Measurements from ENCODE around the gene HDAC4. TPM values are rescaled to one million over a fixed set of nuclear protein-coding genes. Genes with fewer than 3 reads are reported as not detected.
A peak's percentile ranks its signal among the peaks of the same experiment; 100 is the strongest.

HDAC4 gene
- total RNA-seq, 1 experiment from 2014 or later, result 44.4 TPM

- Mint-ChIP-seq H3K36me3 (peaks cover 13% of the 10 kb centered on the region), H3K4me3 (no peak overlapping the region), H3K27ac (no peak overlapping the region), H3K4me1 (no peaks in the 10 kb centered on the region), H3K9me3 (no peaks in the 10 kb centered on the region), H3K27me3 (ENCODE audit: low read depth) (no peaks in the 10 kb centered on the region)
- DNase-seq (ENCODE audit: low spot score), result no peak
- TF ChIP-seq IRF2 (CRISPR knock-in tag; IDR thresholded peaks at IDR 0.05; ENCODE audit: borderline replicate concordance, low read depth) (no peak), NR1H2 (CRISPR knock-in tag; IDR thresholded peaks at IDR 0.05) (no peak), NFATC4 (CRISPR knock-in tag; IDR thresholded peaks at IDR 0.05) (no peak), ESRRA (CRISPR knock-in tag; IDR thresholded peaks at IDR 0.05; ENCODE audit: borderline replicate concordance) (no peak), SMAD3 (CRISPR knock-in tag; IDR thresholded peaks at IDR 0.05; ENCODE audit: borderline replicate concordance) (no peak)
- ChIA-PET POLR2A (no interaction called here), CTCF (no interaction called here)
- ATAC-seq, result no peak
Observed at GRCh38 chr2:239147376-239147775, 253.4 kb downstream of the HDAC4 start.

- H3K4me1 Mint-ChIP-seq, result no peaks in the 10 kb centered on the region
- no peak for DNase-seq (ENCODE audit: low spot score)
- H3K9me3 Mint-ChIP-seq, result no peaks in the 10 kb centered on the region
- POLR2A ChIA-PET, result no interaction called here
- no peak overlapping the region for H3K27ac Mint-ChIP-seq
- no peaks in the 10 kb centered on the region for H3K27me3 Mint-ChIP-seq (ENCODE audit: low read depth)
- no peak for ATAC-seq
- TF ChIP-seq ZMAT4 (CRISPR knock-in tag; IDR thresholded peaks at IDR 0.05) (no peak), ZNF121 (CRISPR knock-in tag; IDR thresholded peaks at IDR 0.05) (no peak), EMX1 (CRISPR knock-in tag; IDR thresholded peaks at IDR 0.05) (no peak), TEAD1 (CRISPR knock-in tag; IDR thresholded peaks at IDR 0.05) (no peak)
- no peak overlapping the region for H3K4me3 Mint-ChIP-seq
- peaks cover 8% of the 10 kb centered on the region for H3K36me3 Mint-ChIP-seq
- CTCF ChIA-PET, result no interaction called here
Observed at GRCh38 chr2:239146741-239147181, 254.1 kb downstream of the HDAC4 start.

GRCh38 chr2:239146011-239146641 lies 254.7 kb downstream of the HDAC4 start:
- ChIA-PET POLR2A (no interaction called here), CTCF (no interaction called here)
- ATAC-seq, result no peak
- no peaks in the 10 kb centered on the region for H3K9me3 Mint-ChIP-seq
- no peak overlapping the region for H3K4me3 Mint-ChIP-seq
- H3K4me1 Mint-ChIP-seq, result no peaks in the 10 kb centered on the region
- peaks cover 8% of the 10 kb centered on the region for H3K36me3 Mint-ChIP-seq
- 0 out of 2 replicates have a peak overlapping the region, but pooled peaks have one; percentile 41 for H3K27ac Mint-ChIP-seq
- TF ChIP-seq CTCF (IDR thresholded peaks at IDR 0.05) (no peak), ZNF219 (CRISPR knock-in tag; IDR thresholded peaks at IDR 0.05; ENCODE audit: borderline replicate concordance) (no peak), ATF2 (CRISPR knock-in tag; IDR thresholded peaks at IDR 0.05; ENCODE audit: borderline replicate concordance, low read depth) (no peak), ESRRA (CRISPR knock-in tag; IDR thresholded peaks at IDR 0.05; ENCODE audit: borderline replicate concordance) (no peak), NR3C1 (CRISPR knock-in tag; conservative IDR thresholded peaks at IDR 0.05; ENCODE audit: low read depth) (no peak), NR2C2 (CRISPR knock-in tag; IDR thresholded peaks at IDR 0.05) (no peak)
- no peak for DNase-seq (ENCODE audit: low spot score)
- H3K27me3 Mint-ChIP-seq (ENCODE audit: low read depth), result no peaks in the 10 kb centered on the region

- H3K27ac Mint-ChIP-seq, result no peak overlapping the region
- no peak for ATAC-seq
- TF ChIP-seq MXD4 (CRISPR knock-in tag; IDR thresholded peaks at IDR 0.05; ENCODE audit: borderline replicate concordance) (no peak), IRF1 (CRISPR knock-in tag; IDR thresholded peaks at IDR 0.05) (no peak), TEAD1 (CRISPR knock-in tag; IDR thresholded peaks at IDR 0.05) (no peak), PREB (CRISPR knock-in tag; IDR thresholded peaks at IDR 0.05; ENCODE audit: borderline replicate concordance) (no peak), ZNF396 (CRISPR knock-in tag; IDR thresholded peaks at IDR 0.05; ENCODE audit: borderline replicate concordance) (no peak), SP1 (CRISPR knock-in tag; conservative IDR thresholded peaks at IDR 0.05) (no peak), PRRX2 (CRISPR knock-in tag; IDR thresholded peaks at IDR 0.05) (no peak), ZNF416 (CRISPR knock-in tag; IDR thresholded peaks at IDR 0.05) (no peak), FOXP4 (CRISPR knock-in tag; IDR thresholded peaks at IDR 0.05) (no peak), SMAD4 (CRISPR knock-in tag; IDR thresholded peaks at IDR 0.05) (no peak)
Observed at GRCh38 chr2:239145601-239146000, 255.2 kb downstream of the HDAC4 start.

More at GRCh38 chr2:239145601-239146000, 255.2 kb downstream of the HDAC4 start:
- ChIA-PET CTCF (interaction anchor here (2.5 kb wide), 1 partner anchor 12 kb away, joined by 12 read pairs; no protein-coding TSS in a partner anchor), POLR2A (no interaction called here)
- H3K36me3 Mint-ChIP-seq, result peaks cover 8% of the 10 kb centered on the region
- DNase-seq (ENCODE audit: low spot score), result no peak
- no peaks in the 10 kb centered on the region for H3K27me3 Mint-ChIP-seq (ENCODE audit: low read depth)
- H3K9me3 Mint-ChIP-seq, result no peaks in the 10 kb centered on the region
- H3K4me1 Mint-ChIP-seq, result no peaks in the 10 kb centered on the region
- H3K4me3 Mint-ChIP-seq, result no peak overlapping the region

Data from WTC11 (cell line).